DND-41 (cell line): Measurements from ENCODE around the gene APOL5.

Experiments
- ATAC-seq: fragments of 200-7000 bp; cut with Tn5 transposase; 3 replicates; pipeline ENCODE4 v1.9.1; 2021; ENCODE audit warnings: low read depth; ENCODE audit not compliant: insufficient read depth
- DNase-seq: peaks from one replicate; pipeline ENCODE4 v3.0.0-alpha.2; 2020
- H2AFZ ChIP-seq: 2 replicates; pipeline ENCODE4 v1.6.0; 2012; ENCODE audit warnings: low read depth, low read length
- H3K27ac ChIP-seq: 2 replicates; pipeline ENCODE4 v1.5.1; 2012; ENCODE audit warnings: low read length, inconsistent platforms
- H3K27me3 ChIP-seq: fragments of 200-600 bp; sonication (generic); 2 replicates; pipeline ENCODE4 v1.6.0; 2012; ENCODE audit warnings: low read length, mild to moderate bottlenecking, inconsistent platforms; ENCODE audit not compliant: insufficient read depth, poor library complexity
- H3K36me3 ChIP-seq: 2 replicates; pipeline ENCODE4 v1.5.1; 2012; ENCODE audit warnings: low read length, inconsistent platforms; ENCODE audit not compliant: insufficient read depth
- H3K4me1 ChIP-seq: 2 replicates; pipeline ENCODE4 v1.5.1; 2012; ENCODE audit warnings: mild to moderate bottlenecking, low read length; ENCODE audit not compliant: insufficient read depth
- H3K4me2 ChIP-seq: 2 replicates; pipeline ENCODE4 v1.6.0; 2012; ENCODE audit warnings: mild to moderate bottlenecking, moderate library complexity, low read length, inconsistent platforms; ENCODE audit not compliant: insufficient read depth
- H3K4me3 ChIP-seq, 2 experiments: fragments of 200-600 bp in 1 of 2; shearing (Covaris generic) in 1 of 2; 2 replicates each; pipeline ENCODE4 v1.5.1; 2012 to 2016; ENCODE audit warnings: inconsistent platforms in 2 of 2, low read length in 2 of 2, mild to moderate bottlenecking in 2 of 2, low read depth in 1 of 2, moderate library complexity in 1 of 2
- H3K79me2 ChIP-seq: 2 replicates; pipeline ENCODE4 v1.6.0; 2012; ENCODE audit warnings: low read length, inconsistent platforms; ENCODE audit not compliant: insufficient read depth
- H3K9ac ChIP-seq: 2 replicates; pipeline ENCODE4 v1.6.0; 2012; ENCODE audit warnings: low read depth, mild to moderate bottlenecking, inconsistent platforms, low read length, moderate library complexity
- H3K9me3 ChIP-seq: 2 replicates; pipeline ENCODE4 v1.5.1; 2012; ENCODE audit warnings: low read length, moderate library complexity, mild to moderate bottlenecking, inconsistent platforms; ENCODE audit not compliant: insufficient read depth, severe bottlenecking
- H4K20me1 ChIP-seq: 2 replicates; pipeline ENCODE4 v1.6.0; 2012; ENCODE audit warnings: low read length; ENCODE audit not compliant: insufficient read depth
- EZH2 ChIP-seq: IDR thresholded peaks from 3 replicates; pipeline ENCODE4 v1.6.1; 2012; ENCODE audit warnings: borderline replicate concordance, low read depth, mild to moderate bottlenecking, moderate library complexity, low read length, inconsistent platforms; ENCODE audit not compliant: severe bottlenecking
- TF ChIP-seq, protein P1 (sequence below): IDR thresholded peaks from 2 replicates; pipeline ENCODE4 v1.5.1; 2012; ENCODE audit warnings: borderline replicate concordance, low read length, moderate library complexity, mild to moderate bottlenecking; ENCODE audit not compliant: poor library complexity, severe bottlenecking; ENCODE audit errors: extremely low read depth

Gene APOL5

DNA sequence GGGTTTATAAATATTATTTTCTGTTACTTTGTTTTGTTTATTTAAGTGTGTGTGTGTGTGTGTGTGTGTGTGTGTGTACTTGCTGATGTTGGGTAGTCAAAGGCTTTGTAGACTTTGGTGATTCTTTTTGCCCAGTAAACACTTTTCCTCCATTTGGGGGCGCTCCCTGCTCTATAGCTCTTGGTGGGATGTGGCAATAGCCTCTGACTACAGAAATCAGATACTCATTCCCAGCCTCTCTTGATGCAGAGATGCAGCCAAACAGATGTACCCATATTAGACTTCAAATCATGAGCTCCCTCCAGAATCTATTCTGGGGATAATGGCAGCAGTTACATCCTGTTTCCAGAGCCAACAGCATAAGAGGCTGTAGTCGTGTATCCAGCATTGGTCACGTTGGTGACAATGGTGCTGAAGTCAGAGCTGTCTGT lies 33.4 kb upstream of the APOL5 start:
- Histone ChIP-seq H3K27me3 (no peaks in the 10 kb centered on the region), H3K9me3 (peaks cover 12% of the 10 kb centered on the region), H3K4me2 (no peak overlapping the region), H4K20me1 (no peaks in the 10 kb centered on the region), H3K27ac (no peak overlapping the region), H3K4me1 (no peaks in the 10 kb centered on the region), H3K36me3 (no peaks in the 10 kb centered on the region), H2AFZ (no peak overlapping the region), H3K4me3 (no peak overlapping the region), H3K9ac (no peak overlapping the region), H3K79me2 (no peaks in the 10 kb centered on the region)
- no peak for TF ChIP-seq EZH2
- TF ChIP-seq, protein P1, sequence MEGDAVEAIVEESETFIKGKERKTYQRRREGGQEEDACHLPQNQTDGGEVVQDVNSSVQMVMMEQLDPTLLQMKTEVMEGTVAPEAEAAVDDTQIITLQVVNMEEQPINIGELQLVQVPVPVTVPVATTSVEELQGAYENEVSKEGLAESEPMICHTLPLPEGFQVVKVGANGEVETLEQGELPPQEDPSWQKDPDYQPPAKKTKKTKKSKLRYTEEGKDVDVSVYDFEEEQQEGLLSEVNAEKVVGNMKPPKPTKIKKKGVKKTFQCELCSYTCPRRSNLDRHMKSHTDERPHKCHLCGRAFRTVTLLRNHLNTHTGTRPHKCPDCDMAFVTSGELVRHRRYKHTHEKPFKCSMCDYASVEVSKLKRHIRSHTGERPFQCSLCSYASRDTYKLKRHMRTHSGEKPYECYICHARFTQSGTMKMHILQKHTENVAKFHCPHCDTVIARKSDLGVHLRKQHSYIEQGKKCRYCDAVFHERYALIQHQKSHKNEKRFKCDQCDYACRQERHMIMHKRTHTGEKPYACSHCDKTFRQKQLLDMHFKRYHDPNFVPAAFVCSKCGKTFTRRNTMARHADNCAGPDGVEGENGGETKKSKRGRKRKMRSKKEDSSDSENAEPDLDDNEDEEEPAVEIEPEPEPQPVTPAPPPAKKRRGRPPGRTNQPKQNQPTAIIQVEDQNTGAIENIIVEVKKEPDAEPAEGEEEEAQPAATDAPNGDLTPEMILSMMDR: no peak
- ATAC-seq (no peak), DNase-seq (no peak)

DNA sequence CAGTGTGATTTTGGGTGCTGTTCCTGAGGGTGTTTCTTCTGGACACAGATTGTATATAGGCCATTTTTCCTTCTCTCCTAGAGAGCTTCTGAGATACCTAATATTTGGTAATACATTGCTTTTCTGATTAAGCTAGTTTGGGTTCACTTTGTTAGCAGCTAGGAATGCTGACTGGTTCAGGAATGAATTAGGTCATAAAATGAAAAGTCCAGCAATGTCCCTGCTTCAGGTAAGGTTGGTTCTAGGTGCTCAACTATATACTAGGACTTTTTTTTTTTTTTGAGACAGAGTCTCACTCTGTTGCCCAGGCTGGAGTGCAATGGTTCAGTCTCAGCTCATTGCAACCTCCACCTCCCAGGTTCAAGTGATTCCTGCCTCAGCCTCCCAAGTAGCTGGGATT lies 32.9 kb upstream of the APOL5 start:
- H3K4me2 ChIP-seq: no peak overlapping the region
- no peaks in the 10 kb centered on the region for H4K20me1 ChIP-seq
- ATAC-seq: no peak
- H3K36me3 ChIP-seq: no peaks in the 10 kb centered on the region
- H3K4me1 ChIP-seq: no peaks in the 10 kb centered on the region
- H3K9ac ChIP-seq: no peak overlapping the region
- TF ChIP-seq, protein P1: no peak
- no peak for TF ChIP-seq EZH2
- no peaks in the 10 kb centered on the region for H3K27me3 ChIP-seq
- H3K9me3 ChIP-seq: peaks cover 12% of the 10 kb centered on the region
- H3K4me3 ChIP-seq: no peak overlapping the region
- H3K79me2 ChIP-seq: no peaks in the 10 kb centered on the region
- H2AFZ ChIP-seq: no peak overlapping the region
- DNase-seq: no peak
- no peak overlapping the region for H3K27ac ChIP-seq

DNA sequence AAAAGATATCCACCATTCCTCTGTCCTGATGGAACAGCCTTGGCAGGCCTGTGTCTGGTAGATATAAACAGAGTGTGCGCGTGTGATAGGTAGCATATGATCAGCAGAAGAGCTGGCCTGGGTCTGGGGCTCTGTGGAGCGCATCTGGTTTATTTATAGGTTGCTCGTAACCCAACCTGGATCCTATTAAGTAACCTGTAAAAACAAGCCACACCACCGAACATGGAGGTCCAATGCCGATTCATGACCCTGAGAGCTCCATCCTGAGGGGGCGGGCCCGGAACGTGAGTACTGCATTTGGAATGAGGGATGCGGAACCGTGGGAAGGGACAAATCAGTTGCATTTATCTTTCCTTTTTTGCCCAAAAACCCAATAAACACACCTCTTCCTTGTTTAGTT lies 31.9 kb upstream of the APOL5 start:
- Histone ChIP-seq H3K4me2 (no peak overlapping the region), H3K79me2 (no peaks in the 10 kb centered on the region), H3K4me3 (no peak overlapping the region), H3K4me1 (no peaks in the 10 kb centered on the region), H3K9me3 (peaks cover 12% of the 10 kb centered on the region), H2AFZ (no peak overlapping the region), H3K27ac (no peak overlapping the region), H3K36me3 (no peaks in the 10 kb centered on the region), H3K27me3 (no peaks in the 10 kb centered on the region), H4K20me1 (no peaks in the 10 kb centered on the region; the same call in 1 of the 2 replicates), H3K9ac (no peak overlapping the region)
- ATAC-seq: no peak
- no peak for DNase-seq
- no peak for TF ChIP-seq EZH2
- TF ChIP-seq, protein P1: no peak

DNA sequence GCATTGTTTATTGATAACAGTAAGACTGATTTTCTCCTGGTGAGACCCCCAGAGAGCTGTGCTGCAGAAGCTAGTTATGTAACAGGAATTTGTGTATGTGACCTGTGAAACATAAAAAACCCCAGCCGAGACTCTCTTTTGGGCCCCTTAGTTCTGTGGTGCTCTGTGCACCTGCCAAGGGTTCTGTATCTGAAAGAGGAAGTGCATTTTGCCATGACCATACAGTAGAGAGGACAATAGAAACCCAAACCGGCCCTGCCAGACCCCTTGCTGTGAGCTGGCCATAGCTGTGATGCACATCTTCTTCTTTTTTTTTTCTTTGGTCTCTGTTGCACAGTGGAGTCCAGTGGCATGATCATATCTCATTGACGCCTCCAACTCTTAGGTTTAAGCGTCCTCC lies 31.4 kb upstream of the APOL5 start:
- no peak overlapping the region for H2AFZ ChIP-seq

More for the DNA sequence above, 31.4 kb upstream of the APOL5 start:
- ATAC-seq (no peak), DNase-seq (no peak)
- Histone ChIP-seq H3K9ac (no peak overlapping the region), H4K20me1 (no peaks in the 10 kb centered on the region; the same call in 1 of the 2 replicates), H3K79me2 (no peaks in the 10 kb centered on the region), H3K4me1 (no peaks in the 10 kb centered on the region), H3K9me3 (peaks cover 8% of the 10 kb centered on the region), H3K4me3 (no peak overlapping the region), H3K36me3 (no peaks in the 10 kb centered on the region), H3K4me2 (no peak overlapping the region), H3K27me3 (no peaks in the 10 kb centered on the region), H3K27ac (no peak overlapping the region)
- TF ChIP-seq EZH2: no peak
- TF ChIP-seq, protein P1: no peak
